Inflammatory macrophage treated with lipopolysaccharide for 4 hours (primary cell): ENCODE results near the gene DISP3.

Source experiments
- DNase-seq: peaks from one replicate; pipeline ENCODE4 v3.0.0-alpha.2; 2020

Gene DISP3

DNA sequence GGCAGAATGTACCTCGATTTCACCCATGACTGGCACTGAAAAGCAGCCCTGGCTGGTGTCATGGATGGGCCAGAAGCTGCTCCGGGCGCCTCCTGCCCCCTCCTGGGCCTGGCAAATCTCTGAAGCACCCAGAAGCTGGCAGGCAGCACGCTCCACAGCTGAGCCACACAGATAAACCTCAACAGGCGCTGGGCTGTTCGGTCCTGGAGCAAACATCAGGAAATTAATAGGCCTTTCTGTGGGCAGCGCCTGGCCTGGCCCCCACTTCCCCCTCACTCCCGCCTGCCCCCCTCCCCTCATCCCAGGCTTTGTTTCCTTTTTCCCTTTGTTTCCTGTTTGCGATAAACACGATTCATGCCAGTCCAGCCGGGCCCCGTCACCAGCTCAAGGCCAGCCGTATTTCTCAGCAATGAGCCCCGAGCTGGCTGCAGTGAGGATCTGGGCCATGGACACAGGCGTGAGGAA, 20.1 kb upstream of the DISP3 start:
- DNase-seq, result no peak

GRCh38 chr1:11461531-11462137, 17.3 kb upstream of the DISP3 start:
- no peak for DNase-seq

DNA sequence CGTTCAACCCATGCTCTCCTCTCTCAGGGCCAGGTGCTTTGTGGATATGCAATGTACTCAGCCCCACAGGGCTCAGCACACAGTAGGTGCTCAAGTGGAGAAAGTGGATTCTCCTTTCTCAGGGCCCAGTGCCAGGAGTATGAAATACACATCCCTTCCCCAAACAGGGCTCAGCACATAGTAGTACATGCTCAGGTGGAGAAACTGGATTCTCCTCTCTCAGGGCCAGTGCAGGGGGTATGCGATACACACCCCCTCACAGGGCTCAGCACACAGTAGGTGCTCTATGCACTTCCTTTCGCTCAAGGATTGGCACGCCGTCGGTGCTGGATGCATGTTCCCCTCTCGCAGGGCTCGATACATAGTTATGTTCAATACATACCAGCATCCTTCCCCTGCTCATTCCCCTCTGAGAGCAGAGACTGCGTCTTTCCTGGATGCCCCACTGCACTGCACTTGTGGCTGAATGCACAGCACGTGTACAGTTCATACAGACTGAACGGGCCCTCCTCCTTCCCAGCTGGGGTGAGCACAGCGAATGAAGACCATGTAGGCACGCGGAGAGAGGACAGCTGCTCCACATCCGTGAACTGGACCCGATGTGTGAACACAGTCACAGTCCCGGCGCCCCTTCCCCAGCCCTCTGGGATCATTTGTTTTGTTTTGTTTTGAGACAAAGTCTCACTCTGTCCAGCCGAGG, 16.6 kb upstream of the DISP3 start:
- DNase-seq, result no peak

GRCh38 chr1:11463177-11463576, 15.8 kb upstream of the DISP3 start:
- DNase-seq, result no peak

- no peak for DNase-seq
Measured at GRCh38 chr1:11465307-11465706, 13.6 kb upstream of the DISP3 start.

GRCh38 chr1:11466416-11466815, 12.5 kb upstream of the DISP3 start:
- no peak for DNase-seq

- no peak for DNase-seq
Measured at GRCh38 chr1:11468878-11469277, 10.1 kb upstream of the DISP3 start.

DNA sequence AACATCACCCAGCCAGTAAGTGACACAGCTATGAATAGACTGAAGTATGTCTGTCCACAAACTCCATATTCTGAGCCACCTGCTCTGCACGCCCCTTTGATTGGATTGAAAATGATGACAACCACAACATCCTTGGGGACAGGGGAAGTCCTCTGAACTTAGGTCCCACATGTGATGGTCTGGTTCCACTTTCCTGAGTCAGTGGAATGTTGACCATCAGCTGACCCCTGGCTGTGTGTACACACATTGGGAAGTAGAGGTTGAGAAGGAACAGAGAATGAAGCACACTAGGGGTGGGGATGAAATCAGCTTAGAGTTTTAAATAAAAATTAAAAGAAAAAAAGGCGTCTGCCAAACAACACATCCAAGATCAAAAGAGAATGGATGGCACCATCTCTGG, 8.0 kb upstream of the DISP3 start:
- peak; percentile 6 for DNase-seq

- no peak for DNase-seq
Measured at GRCh38 chr1:11471473-11471872, 7.5 kb upstream of the DISP3 start.

- no peak for DNase-seq
Measured at GRCh38 chr1:11472284-11472683, 6.7 kb upstream of the DISP3 start.

- DNase-seq, result no peak
Measured at GRCh38 chr1:11472741-11473140, 6.2 kb upstream of the DISP3 start.

- no peak for DNase-seq
Measured at GRCh38 chr1:11473491-11474034, 5.4 kb upstream of the DISP3 start.

- no peak for DNase-seq
Measured at GRCh38 chr1:11474826-11475225, 4.1 kb upstream of the DISP3 start.

DNA sequence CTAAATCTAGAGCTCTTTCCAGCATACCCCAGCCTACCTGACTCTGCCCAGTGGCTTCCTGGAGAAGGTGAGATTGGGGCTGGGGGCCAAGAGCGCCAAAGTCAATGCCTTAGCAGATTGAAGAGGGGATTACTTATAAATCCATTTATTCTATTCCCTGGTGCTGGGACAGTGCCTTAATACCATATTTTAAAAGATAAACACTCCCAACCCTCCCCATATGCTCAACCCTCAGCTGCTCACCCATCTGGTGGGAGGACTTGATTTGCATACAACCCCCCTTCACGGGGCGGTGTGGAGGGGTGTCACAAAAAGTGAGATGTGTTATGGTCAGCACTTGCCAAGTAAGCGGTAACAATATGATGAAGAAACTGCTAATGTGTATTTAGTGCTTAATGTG, 3.2 kb upstream of the DISP3 start:
- DNase-seq, result no peak

DNA sequence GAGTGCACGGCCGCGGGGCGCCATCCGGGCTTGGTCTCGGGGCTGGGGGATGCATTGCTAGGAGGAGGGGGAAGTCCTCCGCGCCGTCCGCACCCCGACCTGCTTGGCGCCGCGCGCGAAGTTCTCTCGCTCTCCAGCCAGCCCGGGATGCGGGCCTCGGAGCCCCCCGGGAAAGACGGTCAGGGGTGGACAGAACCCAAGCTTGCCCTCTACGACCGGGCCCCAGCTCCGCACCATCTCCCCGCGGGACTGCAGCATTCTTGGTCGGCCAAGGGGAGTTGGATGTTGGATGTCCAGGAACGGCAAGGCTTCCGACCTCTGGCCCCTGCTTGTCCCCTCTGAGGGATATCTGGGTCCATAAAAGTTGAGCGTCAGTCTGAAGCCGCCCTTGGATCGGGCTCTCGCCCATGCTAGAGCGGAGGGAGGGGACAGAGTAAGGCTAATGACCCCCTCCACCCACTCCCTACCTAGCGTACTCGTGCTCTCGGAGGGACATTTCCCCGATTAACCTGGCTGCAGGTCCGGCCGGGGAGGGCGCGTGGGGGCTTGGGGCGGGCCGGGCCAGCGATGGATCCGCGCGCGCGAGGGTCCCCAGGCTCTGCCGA, 522 bp downstream of the DISP3 start:
- no peak for DNase-seq

- no peak for DNase-seq
Measured at GRCh38 chr1:11481019-11481418, 2.1 kb downstream of the DISP3 start.

- DNase-seq, result no peak
Measured at GRCh38 chr1:11482198-11482597, 3.2 kb downstream of the DISP3 start.

DNA sequence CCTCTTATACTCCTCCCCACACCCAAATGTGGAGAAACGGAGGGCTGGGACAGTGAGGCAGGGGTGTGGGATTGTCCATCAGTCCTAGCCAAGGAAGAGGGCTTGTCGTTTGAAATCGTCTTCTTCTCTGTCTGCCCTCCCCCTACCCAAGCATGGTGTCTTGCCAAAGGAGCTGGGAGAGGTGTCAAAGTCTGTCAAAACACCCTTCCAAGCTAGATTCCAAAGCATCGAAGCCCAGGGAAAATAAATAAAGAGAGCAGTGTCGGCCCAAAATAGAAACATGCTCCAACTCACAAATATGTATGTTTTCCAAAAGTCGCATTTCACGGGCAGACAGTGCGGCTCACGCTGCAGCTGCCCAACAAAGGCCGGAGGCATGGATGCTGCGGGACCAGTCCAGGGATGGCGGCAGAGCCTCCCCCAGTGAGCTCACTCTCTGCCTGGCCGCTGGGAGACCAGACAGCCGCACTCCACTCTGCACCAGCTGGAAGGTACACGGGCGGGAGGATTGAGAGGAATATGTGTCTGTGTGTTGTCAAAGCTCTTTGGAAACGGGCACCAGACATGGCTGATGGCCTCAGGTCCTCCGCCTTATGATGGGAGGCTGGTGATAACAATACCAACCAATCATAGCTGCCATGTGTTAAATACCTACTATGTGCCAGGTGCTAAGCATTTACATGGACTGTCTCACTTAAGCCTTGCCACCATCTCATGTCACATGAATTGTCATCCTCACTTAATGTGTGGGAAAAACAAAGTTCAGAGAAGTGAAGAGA, 3.9 kb downstream of the DISP3 start:
- no peak for DNase-seq

DNA sequence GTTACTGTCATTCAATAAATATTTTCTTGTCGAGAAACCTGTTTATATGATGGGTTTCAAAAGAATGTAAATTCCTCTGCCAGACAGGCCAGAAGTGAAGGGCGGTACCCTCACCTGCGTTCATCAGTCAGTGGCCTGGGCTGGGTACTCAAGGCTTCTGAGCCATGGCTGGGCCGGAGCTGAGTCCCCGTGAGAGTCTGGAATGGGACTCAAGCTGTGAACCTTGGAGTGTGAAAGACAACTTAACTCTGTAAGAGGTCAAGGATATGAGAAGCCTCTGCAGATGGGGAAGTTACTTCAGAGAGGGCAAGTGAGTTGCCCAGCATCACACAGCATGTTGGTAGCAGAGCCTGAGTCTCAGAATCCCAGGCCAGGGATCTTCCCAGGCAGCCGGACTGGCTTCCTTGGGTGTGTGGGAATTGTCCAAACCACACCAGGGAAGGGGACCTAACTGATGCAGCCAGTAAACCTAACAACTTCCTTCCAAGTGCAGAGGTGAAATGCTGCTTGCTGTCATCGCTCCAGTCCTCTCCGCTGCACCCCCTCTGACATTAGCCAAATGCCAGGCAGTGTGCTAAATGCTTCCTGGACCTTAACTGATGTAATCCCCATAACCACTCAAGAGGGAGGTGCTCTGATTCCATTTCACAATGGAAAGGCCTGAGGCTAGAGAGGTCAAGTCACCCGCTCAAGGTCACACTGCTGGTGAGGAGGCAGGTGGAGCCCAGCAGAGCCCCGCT, 4.8 kb downstream of the DISP3 start:
- DNase-seq, result no peak

- DNase-seq, result no peak
Measured at GRCh38 chr1:11484321-11484655, 5.3 kb downstream of the DISP3 start.

DNA sequence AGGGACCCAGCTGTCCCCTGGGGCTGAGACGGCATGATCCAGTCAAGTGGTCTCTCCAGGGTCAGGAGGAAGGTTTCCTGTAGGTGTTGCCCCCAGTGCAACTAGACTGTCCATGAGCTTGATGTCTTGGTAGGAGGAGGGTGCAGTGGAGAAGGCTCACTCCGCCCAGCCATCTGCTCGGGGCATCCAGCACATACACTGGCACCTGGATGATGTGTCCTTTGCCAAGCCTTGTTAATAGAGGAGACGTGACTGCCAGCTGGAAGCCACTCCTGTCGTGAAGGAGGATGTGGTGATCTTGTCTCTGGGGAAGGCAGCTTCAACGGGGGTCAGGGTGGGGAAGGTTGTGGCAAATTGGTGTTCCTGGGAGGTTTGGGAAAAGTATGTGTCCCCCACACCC, 6.2 kb downstream of the DISP3 start:
- DNase-seq, result no peak

DNA sequence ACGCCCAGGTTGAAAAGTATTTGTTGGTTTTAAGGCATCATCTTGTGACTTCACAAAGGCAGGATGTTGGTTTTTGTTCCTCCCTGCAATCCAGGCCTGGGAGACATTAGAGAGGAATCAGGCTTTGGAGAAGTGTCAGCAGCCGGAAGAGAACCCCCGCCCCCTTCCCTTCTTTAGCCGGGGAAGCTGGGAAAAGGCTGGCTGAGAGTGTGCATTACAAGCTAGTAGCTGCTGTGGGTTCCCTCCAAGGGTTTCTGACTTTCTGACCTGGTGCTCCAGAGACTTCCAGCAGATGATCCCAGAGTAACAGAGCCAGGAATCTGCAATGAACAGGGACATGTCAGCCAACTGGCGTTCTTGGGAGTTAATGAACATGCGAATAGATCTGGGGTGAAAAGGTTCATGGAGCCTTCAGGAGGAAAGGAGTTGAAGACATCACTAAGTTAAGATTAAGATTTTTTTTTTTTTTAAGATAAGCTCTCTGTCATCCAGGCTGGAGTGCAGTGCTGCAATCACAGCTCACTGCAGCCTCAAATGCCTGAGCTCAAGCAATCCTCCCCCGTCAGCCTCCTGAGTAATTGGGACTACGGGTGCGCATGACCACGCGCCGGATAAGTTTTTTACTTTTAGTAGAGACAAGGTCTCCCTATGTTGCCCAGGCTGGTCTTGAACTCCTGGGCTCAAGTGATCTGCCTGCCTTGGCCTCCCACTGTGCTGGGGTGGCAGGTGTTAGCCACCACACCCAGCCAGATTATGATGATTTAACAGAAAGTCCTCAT, 7.5 kb downstream of the DISP3 start:
- DNase-seq, result no peak
